ENCODE results near the gene CEP70. TPM values are rescaled to one million over a fixed set of nuclear protein-coding genes. Genes with fewer than 3 reads are reported as not detected.

Gene CEP70
- polyA plus RNA-seq, 2 of the 4 experiments (the other 2 are of a cell fraction), result 16.5 to 17.1 TPM

- FAIRE-seq (no peak), DNase-seq (ENCODE audit: low read depth in 1 of 2, low spot score in 1 of 2) (no peak), ATAC-seq (no peak)
- CTCF ChIA-PET, result interaction anchor here (14.6 kb wide), 1 partner anchor 331 kb away, joined by 224 read pairs; no protein-coding TSS in a partner anchor
- TF ChIP-seq HDAC2 (IDR thresholded peaks at IDR 0.05) (no peak), ZC3H11A (IDR thresholded peaks at IDR 0.05) (no peak), NPAS2 (CRISPR knock-in tag; IDR thresholded peaks at IDR 0.05; ENCODE audit: borderline replicate concordance) (no peak), RCOR1 (IDR thresholded peaks at IDR 0.05; ENCODE audit: low read depth, low read length) (no peak), MAX (IDR thresholded peaks at IDR 0.05) (no peak), TFCP2L1 (CRISPR knock-in tag; IDR thresholded peaks at IDR 0.05) (no peak), RNF2 (IDR thresholded peaks at IDR 0.05; ENCODE audit: borderline replicate concordance, low read depth) (no peak), JUNB (IDR thresholded peaks at IDR 0.05) (no peak), MYC (IDR thresholded peaks at IDR 0.05; ENCODE audit: borderline replicate concordance, low read length) (no peak), EHMT2 (IDR thresholded peaks at IDR 0.05; ENCODE audit: low read depth) (no peak), ELK1 (IDR thresholded peaks at IDR 0.05; ENCODE audit: low read depth, low read length) (no peak), EP300 (IDR thresholded peaks at IDR 0.05) (no peak), TP53 (CRISPR knock-in tag; IDR thresholded peaks at IDR 0.05) (no peak), RARB (CRISPR knock-in tag; IDR thresholded peaks at IDR 0.05) (no peak), CBX2 (IDR thresholded peaks at IDR 0.05; ENCODE audit: borderline replicate concordance, low read depth) (no peak), GATA3 (IDR thresholded peaks at IDR 0.05; ENCODE audit: borderline replicate concordance) (no peak), ZSCAN20 (CRISPR knock-in tag; IDR thresholded peaks at IDR 0.05) (no peak)
- WGBS (ENCODE audit: missing lambda C conversion rate), result 93% methylated on average over 1 of the region's 1 CpG
- H3K4me2 ChIP-seq, result no peak overlapping the region
- H3K4me1 ChIP-seq, result no peaks in the 10 kb centered on the region
- H3K27ac ChIP-seq, result no peak overlapping the region
- H3K9me3 ChIP-seq, result no peaks in the 10 kb centered on the region
- H3K4me3 ChIP-seq, result no peak overlapping the region
- POLR2A ChIA-PET, result no interaction called here
Measured at GRCh38 chr3:138587374-138587773, 6.7 kb downstream of the CEP70 start.

GRCh38 chr3:138578961-138579574 lies 15.0 kb downstream of the CEP70 start:
- ChIA-PET CTCF (interaction anchor here (0.8 kb wide), 2 partner anchors 15 to 16 kb away, joined by 3 read pairs; partner anchors contain the start of gene CEP70), POLR2A (no interaction called here)
- FAIRE-seq, result no peak
- DNase-seq (ENCODE audit: low read depth in 1 of 2, low spot score in 1 of 2), result no peak
- no peak overlapping the region for H3K27ac ChIP-seq
- no peak overlapping the region for H3K4me3 ChIP-seq
- no peaks in the 10 kb centered on the region for H3K4me1 ChIP-seq
- no peak for ATAC-seq
- 84% methylated on average over 6 of the region's 6 CpGs for WGBS (ENCODE audit: missing lambda C conversion rate)
- no peaks in the 10 kb centered on the region for H3K9me3 ChIP-seq
- no peak overlapping the region for H3K4me2 ChIP-seq
- TF ChIP-seq PHF8 (IDR thresholded peaks at IDR 0.05; ENCODE audit: borderline replicate concordance, low read depth) (no peak), RARB (CRISPR knock-in tag; IDR thresholded peaks at IDR 0.05) (no peak), CEBPB (IDR thresholded peaks at IDR 0.05) (no peak), ZFP36 (IDR thresholded peaks at IDR 0.05; ENCODE audit: borderline replicate concordance, partially characterized antibody) (no peak), REST (IDR thresholded peaks at IDR 0.05) (no peak), CTCF (IDR thresholded peaks at IDR 0.05) (no peak), RCOR1 (IDR thresholded peaks at IDR 0.05; ENCODE audit: low read depth, low read length) (no peak), EP300 (IDR thresholded peaks at IDR 0.05) (no peak), ELK1 (IDR thresholded peaks at IDR 0.05; ENCODE audit: low read depth, low read length) (no peak), NPAS2 (CRISPR knock-in tag; IDR thresholded peaks at IDR 0.05; ENCODE audit: borderline replicate concordance) (no peak), HOXB5 (CRISPR knock-in tag; IDR thresholded peaks at IDR 0.05) (no peak), NFE2L2 (conservative IDR thresholded peaks at IDR 0.05; ENCODE audit: low read length) (no peak), KDM5A (IDR thresholded peaks at IDR 0.05) (no peak), BCL3 (IDR thresholded peaks at IDR 0.05) (no peak)
